Mononuclear cell (primary cell): ENCODE measurements around the gene MAOA. TPM values are rescaled to one million over a fixed set of nuclear protein-coding genes. Genes with fewer than 3 reads are reported as not detected.
"Not testable (repeated sequence)": the region's sequence is repeated elsewhere in the genome, so short reads cannot be mapped to it uniquely, and the experiment has no call there.

Source experiments
- H3K27me3 ChIP-seq: 2 replicates; pipeline ENCODE4 v1.6.0; 2011; ENCODE audit warnings: low read length, control low read depth; ENCODE audit not compliant: insufficient read depth
- H3K4me1 ChIP-seq: 2 replicates; pipeline ENCODE4 v1.5.1; 2011; ENCODE audit warnings: mild to moderate bottlenecking, low read length, control low read depth; ENCODE audit not compliant: insufficient read depth
- H3K4me3 ChIP-seq: 2 replicates; pipeline ENCODE4 v1.5.1; 2011; ENCODE audit warnings: mild to moderate bottlenecking, low read length, moderate library complexity
- H3K9me3 ChIP-seq: 2 replicates; pipeline ENCODE4 v1.5.1; 2011; ENCODE audit warnings: low read depth, mild to moderate bottlenecking, control low read depth, low read length
- total RNA-seq: library from RNA; depleted of rRNA; stranded (reverse); fragments of >200 nt; gene quantifications from one replicate; pipeline ENCODE4 v1.2.3, GENCODE V29; 2012

The MAOA gene
- total RNA-seq, 1 donor, result 0.31 TPM

GRCh38 chrX:43718956-43719355 is 62.9 kb downstream of the MAOA start:
- H3K4me3 ChIP-seq, result no peak overlapping the region
- no peaks in the 10 kb centered on the region for H3K27me3 ChIP-seq
- H3K4me1 ChIP-seq, result no peaks in the 10 kb centered on the region
- H3K9me3 ChIP-seq, result no peaks in the 10 kb centered on the region

DNA sequence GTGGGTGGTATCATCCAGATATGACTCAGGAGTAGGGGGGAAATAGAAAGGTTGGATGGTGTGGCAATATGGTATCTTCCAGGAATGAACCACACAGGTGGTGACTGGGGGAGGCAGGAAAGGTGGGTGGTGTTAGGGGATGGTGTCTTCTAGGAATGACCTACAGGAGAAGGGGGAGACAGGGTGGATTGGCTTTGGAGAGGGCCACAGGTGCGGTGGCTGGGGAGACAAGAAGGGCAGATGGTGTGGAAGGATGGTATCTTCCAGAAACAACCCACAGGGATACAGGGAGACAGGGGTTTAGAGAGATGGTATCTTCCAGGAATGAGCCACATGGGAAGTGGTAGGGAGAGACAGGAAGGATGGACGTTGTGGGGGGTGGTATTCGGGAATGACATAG is 64.0 kb downstream of the MAOA start:
- no peaks in the 10 kb centered on the region for H3K9me3 ChIP-seq
- H3K4me3 ChIP-seq, result no peak overlapping the region
- H3K4me1 ChIP-seq, result no peaks in the 10 kb centered on the region
- H3K27me3 ChIP-seq, result no peaks in the 10 kb centered on the region

GRCh38 chrX:43720961-43721360 is 64.9 kb downstream of the MAOA start:
- Histone ChIP-seq H3K9me3 (no peaks in the 10 kb centered on the region), H3K27me3 (no peaks in the 10 kb centered on the region), H3K4me1 (no peaks in the 10 kb centered on the region), H3K4me3 (no peak overlapping the region)

DNA sequence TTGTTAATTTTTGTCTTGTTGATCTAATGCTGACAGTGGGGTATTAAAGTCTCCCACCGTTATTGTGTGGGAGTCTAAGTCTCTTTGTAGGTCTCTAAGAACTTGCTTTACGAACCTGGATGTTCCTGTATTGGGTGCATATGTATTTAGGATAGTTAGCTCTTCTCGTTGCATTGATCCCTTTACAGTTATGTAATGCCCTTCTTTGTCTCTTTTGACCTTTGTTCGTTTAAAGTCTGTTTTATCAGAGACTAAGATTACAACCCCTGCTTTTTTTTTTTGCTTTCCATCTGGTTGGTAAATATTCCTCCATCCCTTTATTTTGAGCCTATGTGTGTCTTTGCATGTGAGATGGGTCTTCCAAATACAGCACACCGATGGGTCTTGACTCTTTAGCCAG is 69.1 kb downstream of the MAOA start:
- H3K4me3 ChIP-seq, H3K4me1 ChIP-seq, H3K27me3 ChIP-seq, H3K9me3 ChIP-seq: not testable (repeated sequence)

GRCh38 chrX:43727254-43727653 is 71.2 kb downstream of the MAOA start:
- not testable (repeated sequence) for H3K4me3 ChIP-seq, H3K9me3 ChIP-seq, H3K27me3 ChIP-seq
- peaks cover 10% of the 10 kb centered on the region for H3K4me1 ChIP-seq

DNA sequence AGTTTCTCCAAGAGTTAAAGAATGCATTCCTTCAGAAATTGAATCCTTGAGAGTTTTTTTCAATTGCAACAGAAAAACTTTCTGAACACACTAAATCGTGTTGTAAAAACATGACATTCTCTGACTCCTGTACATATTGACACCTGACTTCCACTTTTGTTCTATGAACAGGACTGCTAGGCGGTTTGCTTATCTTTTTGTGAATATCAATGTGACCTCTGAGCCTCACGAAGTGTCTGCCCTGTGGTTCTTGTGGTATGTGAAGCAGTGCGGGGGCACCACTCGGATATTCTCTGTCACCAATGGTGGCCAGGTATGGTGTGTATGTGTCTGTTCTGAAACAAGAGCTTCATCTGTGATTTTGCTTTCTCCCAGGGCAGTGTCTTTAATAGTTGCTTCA is 71.9 kb downstream of the MAOA start:
- Histone ChIP-seq H3K4me3 (no peak overlapping the region), H3K9me3 (no peaks in the 10 kb centered on the region), H3K27me3 (no peaks in the 10 kb centered on the region), H3K4me1 (peaks cover 10% of the 10 kb centered on the region)

DNA sequence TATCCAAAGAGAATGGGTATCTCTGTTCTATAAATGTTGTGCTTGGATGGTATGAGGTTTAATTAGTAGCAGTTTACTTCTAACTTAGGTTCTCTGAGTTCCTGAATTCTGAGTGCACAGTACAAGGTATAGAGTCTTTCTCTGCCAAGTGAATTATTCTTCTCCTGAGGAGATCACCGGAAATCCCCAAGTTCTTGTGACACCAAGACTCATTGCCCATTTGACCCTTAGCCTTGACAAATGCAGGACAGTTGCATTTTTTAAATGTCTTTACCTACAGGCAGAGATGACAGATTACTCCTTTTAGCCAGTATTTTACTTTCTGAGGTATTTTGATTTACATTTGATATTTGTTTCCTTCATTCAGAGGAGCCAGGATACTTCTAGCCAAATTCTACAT is 72.9 kb downstream of the MAOA start:
- Histone ChIP-seq H3K4me3 (no peak overlapping the region), H3K9me3 (no peaks in the 10 kb centered on the region), H3K4me1 (peaks cover 10% of the 10 kb centered on the region), H3K27me3 (no peaks in the 10 kb centered on the region)

DNA sequence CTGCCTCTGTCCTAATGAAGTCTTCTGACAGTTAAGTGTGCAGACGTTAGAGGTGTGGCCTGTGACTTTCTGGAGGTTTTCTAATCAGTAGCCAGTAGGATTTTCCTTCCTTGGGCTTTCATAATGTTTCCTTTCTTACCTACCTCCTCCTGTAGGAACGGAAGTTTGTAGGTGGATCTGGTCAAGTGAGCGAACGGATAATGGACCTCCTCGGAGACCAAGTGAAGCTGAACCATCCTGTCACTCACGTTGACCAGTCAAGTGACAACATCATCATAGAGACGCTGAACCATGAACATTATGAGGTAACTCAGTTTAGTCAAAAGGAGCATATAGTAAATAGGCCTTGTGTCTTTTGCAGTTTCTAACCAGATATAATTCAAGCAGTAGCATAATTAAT is 75.0 kb downstream of the MAOA start:
- Histone ChIP-seq H3K4me1 (peaks cover 10% of the 10 kb centered on the region), H3K27me3 (no peaks in the 10 kb centered on the region), H3K9me3 (no peaks in the 10 kb centered on the region), H3K4me3 (no peak overlapping the region)

- Histone ChIP-seq H3K4me3 (no peak overlapping the region), H3K9me3 (no peaks in the 10 kb centered on the region), H3K27me3 (no peaks in the 10 kb centered on the region), H3K4me1 (peaks cover 10% of the 10 kb centered on the region)
Measured at GRCh38 chrX:43733699-43734098, 77.6 kb downstream of the MAOA start.

GRCh38 chrX:43734444-43734843 is 78.3 kb downstream of the MAOA start:
- Histone ChIP-seq H3K4me1 (peaks cover 10% of the 10 kb centered on the region), H3K4me3 (no peak overlapping the region), H3K27me3 (no peaks in the 10 kb centered on the region), H3K9me3 (no peaks in the 10 kb centered on the region)

DNA sequence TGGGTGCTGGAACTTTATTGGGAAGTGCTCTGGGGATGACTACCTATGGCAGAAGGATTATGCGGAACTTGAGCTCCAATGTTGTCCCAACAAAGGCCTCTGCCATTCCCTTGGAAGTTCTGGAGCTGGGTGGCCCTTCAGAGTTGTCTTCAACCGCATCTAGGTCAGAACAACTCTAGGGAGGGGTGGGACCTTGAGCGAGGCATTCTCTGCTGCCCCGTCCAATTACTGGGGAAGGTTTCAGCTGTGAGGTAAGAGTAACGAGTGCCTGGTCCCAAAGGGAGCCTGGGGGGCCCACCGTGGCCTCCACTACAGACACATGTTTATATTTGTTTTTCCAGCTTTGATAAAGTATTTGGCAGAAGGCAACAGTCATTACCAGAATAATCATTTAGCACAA is 79.4 kb downstream of the MAOA start:
- Histone ChIP-seq H3K4me1 (peaks cover 2% of the 10 kb centered on the region), H3K4me3 (no peak overlapping the region), H3K9me3 (no peaks in the 10 kb centered on the region), H3K27me3 (no peaks in the 10 kb centered on the region)

DNA sequence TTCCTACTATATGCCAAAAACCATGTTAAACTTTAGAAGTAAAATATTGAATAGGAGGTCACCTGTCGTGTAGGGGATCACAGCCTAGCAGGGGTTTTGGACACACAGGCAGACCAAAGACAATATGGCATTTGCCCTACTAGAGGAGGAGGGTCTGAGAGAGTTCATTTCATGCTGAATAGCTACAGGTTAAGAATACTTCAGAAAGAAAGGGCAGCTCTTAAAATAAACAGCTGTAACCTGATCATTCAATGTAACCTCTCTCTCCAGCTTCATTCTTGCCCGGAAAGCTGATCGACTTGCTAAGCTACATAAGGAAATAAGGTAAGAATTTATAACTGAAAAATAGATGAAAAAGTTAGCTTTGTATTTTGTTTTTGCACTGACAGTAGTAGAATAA is 79.9 kb downstream of the MAOA start:
- Histone ChIP-seq H3K9me3 (no peaks in the 10 kb centered on the region), H3K4me1 (no peaks in the 10 kb centered on the region), H3K4me3 (no peak overlapping the region), H3K27me3 (no peaks in the 10 kb centered on the region)

- H3K9me3 ChIP-seq, result no peaks in the 10 kb centered on the region
- no peaks in the 10 kb centered on the region for H3K4me1 ChIP-seq
- no peak overlapping the region for H3K4me3 ChIP-seq
- H3K27me3 ChIP-seq, result no peaks in the 10 kb centered on the region
Measured at GRCh38 chrX:43741843-43742573, 85.9 kb downstream of the MAOA start.

- no peaks in the 10 kb centered on the region for H3K9me3 ChIP-seq
- H3K4me3 ChIP-seq, result no peak overlapping the region
- no peaks in the 10 kb centered on the region for H3K4me1 ChIP-seq
- H3K27me3 ChIP-seq, result no peaks in the 10 kb centered on the region
Measured at GRCh38 chrX:43743100-43743822, 87.2 kb downstream of the MAOA start.

GRCh38 chrX:43744284-43744683 is 88.2 kb downstream of the MAOA start:
- Histone ChIP-seq H3K4me1 (no peaks in the 10 kb centered on the region), H3K9me3 (no peaks in the 10 kb centered on the region), H3K27me3 (no peaks in the 10 kb centered on the region), H3K4me3 (no peak overlapping the region)
